B cell (primary cell): ENCODE data around the gene TRIM17. TPM values are rescaled to one million over a fixed set of nuclear protein-coding genes. Genes with fewer than 3 reads are reported as not detected.

Experiments
- ATAC-seq: fragments of 200-7000 bp; cut with Tn5 transposase; one replicate; pipeline ENCODE4 v1.10.0; 2021; ENCODE audit warnings: low read depth, mild to moderate bottlenecking, moderate number of reproducible peaks, moderate library complexity
- CTCF ChIA-PET: fragments of 350-600 bp; sonication (Branson Sonifier 250); formaldehyde crosslinking; loops from one replicate; lab custom pipeline; 2021; ENCODE audit warnings: antibody characterized with exemption, inconsistent platforms; lab: Charles Lee
- POLR2A ChIA-PET: fragments of 350-600 bp; sonication (Branson Sonifier 250); formaldehyde crosslinking; loops from one replicate; lab custom pipeline; 2021; ENCODE audit warnings: antibody characterized with exemption; lab: Charles Lee
- DNase-seq: peaks from one replicate; pipeline ENCODE4 v3.0.0; 2013
- H2AFZ ChIP-seq: 2 replicates; pipeline ENCODE4 v1.6.1; 2012; ENCODE audit warnings: mild to moderate bottlenecking, low read depth, low read length; ENCODE audit not compliant: insufficient read depth, poor library complexity, severe bottlenecking
- H3K27ac ChIP-seq, 2 donors: 1 replicate in 1 of 2; 2 replicates in 1 of 2; pipeline ENCODE4 v1.5.1; 2012 to 2013; ENCODE audit warnings: low read length in 2 of 2, mild to moderate bottlenecking in 2 of 2, moderate library complexity in 1 of 2
- H3K27me3 ChIP-seq, 4 experiments: fragments of 200-600 bp in 1 of 4; sonication (generic) in 1 of 4; replicated peaks in 1 of 4; 1 replicate in 2 of 4; 2 replicates in 2 of 4; pipeline versions ENCODE4 v1.6.1 to v1.7.0; 2013 to 2016; ENCODE audit warnings: low read length in 3 of 4, mild to moderate bottlenecking in 2 of 4, mixed read lengths in 1 of 4, moderate library complexity in 1 of 4; ENCODE audit not compliant: insufficient read depth in 4 of 4, control insufficient read depth in 3 of 4; ENCODE audit errors: control extremely low read depth in 1 of 4
- H3K36me3 ChIP-seq, 2 experiments: replicated peaks in 1 of 2; 1 replicate in 1 of 2; 2 replicates in 1 of 2; pipeline versions ENCODE4 v1.6.1 to v1.7.1; 2013; ENCODE audit warnings: low read length in 1 of 2; ENCODE audit not compliant: insufficient read depth in 2 of 2, control insufficient read depth in 1 of 2; ENCODE audit errors: control extremely low read depth in 1 of 2, extremely low read depth in 1 of 2
- H3K4me1 ChIP-seq, 2 donors: fragments of 200-600 bp in 1 of 2; sonication (generic) in 1 of 2; 1 replicate in 1 of 2; 2 replicates in 1 of 2; pipeline versions ENCODE4 v1.5.1 to v1.6.1; 2013 to 2017; ENCODE audit warnings: low read length in 2 of 2; ENCODE audit not compliant: control insufficient read depth in 2 of 2, insufficient read depth in 2 of 2
- H3K4me2 ChIP-seq: replicated peaks from 2 replicates; pipeline ENCODE3; 2012; ENCODE audit warnings: mild to moderate bottlenecking, low read depth, low read length; ENCODE audit not compliant: poor library complexity, severe bottlenecking
- H3K4me3 ChIP-seq, 5 experiments: fragments of 200-600 bp in 1 of 5; sonication (generic) in 1 of 5; 1 replicate in 3 of 5; 2 replicates in 2 of 5; pipeline versions ENCODE4 v1.5.1 to v1.7.0; 2011 to 2016; ENCODE audit warnings: low read length in 4 of 5, mild to moderate bottlenecking in 4 of 5, low read depth in 2 of 5, control low read depth in 1 of 5, moderate library complexity in 1 of 5; ENCODE audit not compliant: insufficient read depth in 1 of 5; ENCODE audit errors: control extremely low read depth in 1 of 5, extremely low read depth in 1 of 5
- H3K79me2 ChIP-seq: fragments of 200-600 bp; sonication (generic); one replicate; pipeline ENCODE4 v1.6.0; 2016; ENCODE audit warnings: low read length; ENCODE audit not compliant: control insufficient read depth, insufficient read depth
- H3K9ac ChIP-seq: fragments of 200-600 bp; sonication (generic); 2 replicates; pipeline ENCODE4 v1.6.1; 2017; ENCODE audit warnings: mild to moderate bottlenecking, low read length, moderate library complexity
- H3K9me3 ChIP-seq, 3 donors: one replicate each; pipeline versions ENCODE4 v1.6.1 to v1.7.1; 2013; ENCODE audit warnings: low read length in 2 of 3; ENCODE audit not compliant: control insufficient read depth in 2 of 3, insufficient read depth in 1 of 3; ENCODE audit errors: control extremely low read depth in 1 of 3
- H4K20me1 ChIP-seq: 2 replicates; pipeline ENCODE4 v1.6.0; 2012; ENCODE audit warnings: mild to moderate bottlenecking, low read length; ENCODE audit not compliant: insufficient read depth, control insufficient read depth, poor library complexity, severe bottlenecking
- H3K27ac Mint-ChIP-seq: one replicate; pipeline ENCODE4 v1.8.0; 2021; ENCODE audit warnings: mixed read lengths
- H3K27me3 Mint-ChIP-seq: one replicate; pipeline ENCODE4 v1.8.0; 2021; ENCODE audit warnings: mixed read lengths
- H3K4me1 Mint-ChIP-seq: one replicate; pipeline ENCODE4 v1.8.0; 2021; ENCODE audit warnings: mixed read lengths
- H3K4me3 Mint-ChIP-seq: one replicate; pipeline ENCODE4 v1.8.0; 2021; ENCODE audit warnings: mixed read lengths
- H3K9me3 Mint-ChIP-seq: one replicate; pipeline ENCODE4 v1.8.0; 2022; ENCODE audit warnings: mixed read lengths; ENCODE audit not compliant: insufficient read depth
- EZH2 ChIP-seq: IDR thresholded peaks from 2 replicates; pipeline ENCODE4 v1.6.1; 2012; ENCODE audit warnings: borderline replicate concordance, low read depth, mild to moderate bottlenecking, moderate library complexity, low read length; ENCODE audit not compliant: insufficient read depth, poor library complexity, severe bottlenecking
- WGBS: methylation state at CpG from one replicate; pipeline ENCODE4 v1.1.5; 2013; ENCODE audit warnings: missing lambda C conversion rate; ENCODE audit not compliant: insufficient coverage; 5-methylcytosine and 5-hydroxymethylcytosine counted together
- intact Hi-C: fragments of 100-400 bp; cut with micrococcal nuclease; formaldehyde crosslinking; loops from one replicate; pipeline ENCODE4 v1.10.0; 2022
- polyA plus RNA-seq: library from polyadenylated mRNA; depleted of rRNA; stranded (reverse); fragments of >200 nt; gene quantifications from 2 replicates; pipeline ENCODE4 v1.2.3, GENCODE V29; 2012
- total RNA-seq, 2 donors: library from RNA; stranded (reverse); fragments of 120-200 nt in 1 of 2; gene quantifications; 1 replicate in 1 of 2; 2 replicates in 1 of 2; pipeline versions ENCODE4 v1.2.3 to v1.2.4, GENCODE V29; 2013 to 2022
- TF ChIP-seq, protein P1 (sequence below): fragments of 200-600 bp; IDR thresholded peaks from one replicate; pipeline ENCODE4 v1.8.0; 2022; ENCODE audit warnings: antibody characterized with exemption, mild to moderate bottlenecking

The TRIM17 gene
- total and polyA plus RNA-seq, 2 donors (not counting 1 experiment from before 2014, with no cell fraction given) = not detected

DNA sequence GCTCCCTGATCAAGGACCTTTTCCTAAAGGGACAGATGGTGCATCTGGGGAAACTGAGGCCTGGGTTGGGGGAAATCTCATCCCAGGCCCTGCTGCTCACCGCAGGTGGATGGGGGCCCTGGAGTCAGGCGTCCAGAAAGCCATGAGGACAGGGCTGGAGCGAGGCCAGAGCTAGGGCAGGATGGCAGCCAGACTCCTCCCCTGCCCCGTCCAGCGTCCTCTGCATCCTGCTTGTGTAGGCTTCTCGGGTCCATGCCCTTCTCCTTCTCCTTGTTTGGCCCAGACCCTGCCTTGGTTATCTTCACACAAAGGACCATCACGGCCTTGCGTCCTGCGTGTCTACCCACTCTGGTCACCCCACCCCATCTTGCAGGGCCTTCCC lies 53.0 kb downstream of the TRIM17 start:
- Histone ChIP-seq H3K27me3 (no peaks in the 10 kb centered on the region), H3K9me3 (no peaks in the 10 kb centered on the region), H3K36me3 (no peaks in the 10 kb centered on the region), H3K4me2 (no peak overlapping the region), H3K9ac (no peak overlapping the region), H3K27ac (no peak overlapping the region), H3K4me1 (no peaks in the 10 kb centered on the region), H3K4me3 (no peak overlapping the region), H3K79me2 (no peaks in the 10 kb centered on the region), H2AFZ (no peak overlapping the region), H4K20me1 (no peaks in the 10 kb centered on the region)
- CTCF ChIA-PET = no interaction called here
- ATAC-seq (no peak), DNase-seq (no peak)
- Mint-ChIP-seq H3K27me3 (no peaks in the 10 kb centered on the region), H3K4me1 (no peaks in the 10 kb centered on the region), H3K9me3 (no peaks in the 10 kb centered on the region), H3K4me3 (no peak overlapping the region), H3K27ac (no peak overlapping the region)
- 89% methylated on average over 9 of the region's 9 CpGs for WGBS
- POLR2A ChIA-PET = no interaction called here
- no peak for TF ChIP-seq EZH2
- TF ChIP-seq, protein P1, sequence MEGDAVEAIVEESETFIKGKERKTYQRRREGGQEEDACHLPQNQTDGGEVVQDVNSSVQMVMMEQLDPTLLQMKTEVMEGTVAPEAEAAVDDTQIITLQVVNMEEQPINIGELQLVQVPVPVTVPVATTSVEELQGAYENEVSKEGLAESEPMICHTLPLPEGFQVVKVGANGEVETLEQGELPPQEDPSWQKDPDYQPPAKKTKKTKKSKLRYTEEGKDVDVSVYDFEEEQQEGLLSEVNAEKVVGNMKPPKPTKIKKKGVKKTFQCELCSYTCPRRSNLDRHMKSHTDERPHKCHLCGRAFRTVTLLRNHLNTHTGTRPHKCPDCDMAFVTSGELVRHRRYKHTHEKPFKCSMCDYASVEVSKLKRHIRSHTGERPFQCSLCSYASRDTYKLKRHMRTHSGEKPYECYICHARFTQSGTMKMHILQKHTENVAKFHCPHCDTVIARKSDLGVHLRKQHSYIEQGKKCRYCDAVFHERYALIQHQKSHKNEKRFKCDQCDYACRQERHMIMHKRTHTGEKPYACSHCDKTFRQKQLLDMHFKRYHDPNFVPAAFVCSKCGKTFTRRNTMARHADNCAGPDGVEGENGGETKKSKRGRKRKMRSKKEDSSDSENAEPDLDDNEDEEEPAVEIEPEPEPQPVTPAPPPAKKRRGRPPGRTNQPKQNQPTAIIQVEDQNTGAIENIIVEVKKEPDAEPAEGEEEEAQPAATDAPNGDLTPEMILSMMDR = no peak
- intact Hi-C loops = no loop called here

DNA sequence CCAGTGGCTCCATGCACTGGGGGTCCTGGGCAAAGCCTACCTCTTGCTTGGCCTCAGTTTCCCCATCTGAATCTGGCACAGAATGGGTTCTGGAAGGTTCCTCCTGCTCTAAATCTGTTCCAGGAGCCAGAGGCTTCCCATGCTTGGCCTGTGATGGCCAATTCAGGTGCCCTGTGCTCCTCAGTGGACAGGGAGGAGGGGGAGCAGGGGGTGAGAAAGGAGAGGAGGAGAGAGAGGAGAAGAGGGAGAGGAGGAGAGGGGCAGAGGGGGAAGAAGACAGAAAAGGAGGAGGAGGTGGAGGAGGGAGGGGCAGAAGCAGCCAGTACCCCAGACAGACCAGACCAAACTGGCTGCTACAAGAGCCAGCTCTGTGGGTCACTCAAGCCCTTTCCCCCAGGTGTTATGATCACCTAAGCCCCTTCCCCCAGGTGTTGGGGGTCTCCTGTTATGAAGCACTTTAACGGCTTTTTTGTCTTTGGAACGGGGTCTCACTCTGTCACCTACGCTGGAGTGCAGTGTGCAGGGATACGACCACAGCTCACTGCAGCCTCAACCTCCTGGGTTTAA lies 53.7 kb downstream of the TRIM17 start:
- H3K27me3 Mint-ChIP-seq = no peaks in the 10 kb centered on the region
- TF ChIP-seq EZH2 = no peak
- TF ChIP-seq, protein P1 = no peak
- CTCF ChIA-PET = no interaction called here

More for the DNA sequence above, 53.7 kb downstream of the TRIM17 start:
- H3K79me2 ChIP-seq = no peaks in the 10 kb centered on the region
- intact Hi-C loops = no loop called here
- no peak overlapping the region for H3K27ac ChIP-seq
- H3K4me3 Mint-ChIP-seq = no peak overlapping the region
- H3K4me2 ChIP-seq = no peak overlapping the region
- no peaks in the 10 kb centered on the region for H3K9me3 ChIP-seq
- no peak overlapping the region for H3K4me3 ChIP-seq
- H3K27me3 ChIP-seq = no peaks in the 10 kb centered on the region
- H3K27ac Mint-ChIP-seq = no peak overlapping the region
- H3K36me3 ChIP-seq = no peaks in the 10 kb centered on the region
- H4K20me1 ChIP-seq = no peaks in the 10 kb centered on the region
- no peak overlapping the region for H2AFZ ChIP-seq
- no peaks in the 10 kb centered on the region for H3K9me3 Mint-ChIP-seq
- no peaks in the 10 kb centered on the region for H3K4me1 ChIP-seq
- WGBS = 95% methylated on average over 4 of the region's 4 CpGs
- no peaks in the 10 kb centered on the region for H3K4me1 Mint-ChIP-seq
- no peak for DNase-seq
- POLR2A ChIA-PET = no interaction called here
- ATAC-seq = no peak
- no peak overlapping the region for H3K9ac ChIP-seq
